GM12892 (cell line): Measurements from ENCODE around the gene NIPAL4.

Source experiments
- POLR2A ChIP-seq: IDR thresholded peaks from 2 replicates; pipeline ENCODE4 v1.6.1; 2011; ENCODE audit warnings: low read depth, low read length, control low read depth
- POLR2AphosphoS5 ChIP-seq: IDR thresholded peaks from 2 replicates; pipeline ENCODE4 v1.6.1; 2011; ENCODE audit warnings: low read depth, low read length, control low read depth
- TAF1 ChIP-seq: IDR thresholded peaks from 2 replicates; pipeline ENCODE4 v1.6.1; 2011; ENCODE audit warnings: low read depth, mild to moderate bottlenecking, control low read depth, low read length, borderline replicate concordance

GRCh38 chr5:157479612-157480510 is 19.8 kb downstream of the NIPAL4 start:
- no peak for TF ChIP-seq POLR2AphosphoS5
- no peak for TF ChIP-seq TAF1
- no peak for TF ChIP-seq POLR2A
